HG02981 (cell line): Measurements from ENCODE around the gene CLK1.
"Not testable (repeated sequence)": the region's sequence is repeated elsewhere in the genome, so short reads cannot be mapped to it uniquely, and the experiment has no call there.

Experiments
- ATAC-seq: cut with Tn5 transposase; IDR thresholded peaks from one replicate; pipeline ENCODE4 v1.9.1; 2021; ENCODE audit warnings: mild to moderate bottlenecking, moderate library complexity; ENCODE audit not compliant: unreplicated experiment

Gene CLK1

GRCh38 chr2:200851398-200852248 lies 12.8 kb downstream of the CLK1 start:
- ATAC-seq = no peak

GRCh38 chr2:200850512-200851256 lies 13.8 kb downstream of the CLK1 start:
- no peak for ATAC-seq

- no peak for ATAC-seq
Measured at GRCh38 chr2:200847939-200848338, 16.5 kb downstream of the CLK1 start.

GRCh38 chr2:200847269-200847668 lies 17.2 kb downstream of the CLK1 start:
- no peak for ATAC-seq

- no peak for ATAC-seq
Measured at GRCh38 chr2:200845669-200846325, 18.7 kb downstream of the CLK1 start.

GRCh38 chr2:200845194-200845593 lies 19.3 kb downstream of the CLK1 start:
- no peak for ATAC-seq

GRCh38 chr2:200843993-200844948 lies 20.2 kb downstream of the CLK1 start:
- ATAC-seq = no peak

- no peak for ATAC-seq
Measured at GRCh38 chr2:200839513-200839912, 24.9 kb downstream of the CLK1 start.

GRCh38 chr2:200834701-200835100 lies 29.8 kb downstream of the CLK1 start:
- no peak for ATAC-seq

GRCh38 chr2:200829258-200829655 lies 35.2 kb downstream of the CLK1 start:
- no peak for ATAC-seq

GRCh38 chr2:200828572-200829257 lies 35.7 kb downstream of the CLK1 start:
- no peak for ATAC-seq

GRCh38 chr2:200828104-200828503 lies 36.4 kb downstream of the CLK1 start:
- no peak for ATAC-seq

- no peak for ATAC-seq
Measured at GRCh38 chr2:200821686-200822245, 42.7 kb downstream of the CLK1 start.

GRCh38 chr2:200820573-200821234 lies 43.8 kb downstream of the CLK1 start:
- no peak for ATAC-seq

- ATAC-seq = not testable (repeated sequence)
Measured at GRCh38 chr2:200818732-200819131, 45.7 kb downstream of the CLK1 start.

- ATAC-seq = no peak
Measured at GRCh38 chr2:200814917-200815316, 49.5 kb downstream of the CLK1 start.

GRCh38 chr2:200814276-200814815 lies 50.1 kb downstream of the CLK1 start:
- ATAC-seq = no peak

GRCh38 chr2:200812122-200813022 lies 52.1 kb downstream of the CLK1 start:
- ATAC-seq = peak; percentile 35
